Esophagus squamous epithelium (tissue), 5 donors: ENCODE results near the gene CDH2. TPM values are rescaled to one million over a fixed set of nuclear protein-coding genes. Genes with fewer than 3 reads are reported as not detected.

Source experiments
- DNase-seq: peaks from one replicate; lab custom pipeline; 2025; lab: John Stamatoyannopoulos, UW
- H3K27ac ChIP-seq, 4 donors: fragments of 200-600 bp; sonication (generic); one replicate each; pipeline ENCODE4 v1.5.1; 2016 to 2019; ENCODE audit warnings: mild to moderate bottlenecking in 1 of 4
- H3K27me3 ChIP-seq, 4 donors: fragments of 200-600 bp; sonication (generic); 1 replicate in 3 of 4; 2 replicates in 1 of 4; pipeline versions ENCODE4 v1.5.1 to v1.6.0; 2017 to 2021; ENCODE audit warnings: antibody characterized with exemption in 1 of 4
- H3K36me3 ChIP-seq, 3 donors: fragments of 200-600 bp; sonication (generic); one replicate each; pipeline ENCODE4 v1.5.1; 2016 to 2019
- H3K4me1 ChIP-seq, 3 donors: fragments of 200-600 bp; sonication (generic); one replicate each; pipeline ENCODE4 v1.5.1; 2017 to 2019
- H3K4me3 ChIP-seq, 4 donors: fragments of 200-600 bp; sonication (generic); 1 replicate in 3 of 4; 2 replicates in 1 of 4; pipeline ENCODE4 v1.5.1; 2016 to 2019; ENCODE audit warnings: mild to moderate bottlenecking in 2 of 4, moderate library complexity in 1 of 4
- H3K9me3 ChIP-seq, 3 donors: fragments of 200-600 bp; sonication (generic); one replicate each; pipeline ENCODE4 v1.5.1; 2016 to 2019
- POLR2A ChIP-seq, 4 donors: fragments of 450-650 bp; IDR thresholded peaks; one replicate each; pipeline ENCODE4 v1.6.1; 2017; ENCODE audit warnings: antibody characterized with exemption in 4 of 4, mild to moderate bottlenecking in 4 of 4, moderate library complexity in 3 of 4
- WGBS, 2 donors: methylation state at CpG; one replicate each; pipeline ENCODE4 v1.1.5; 2018; 5-methylcytosine and 5-hydroxymethylcytosine counted together
- intact Hi-C: fragments of 100-400 bp; cut with DNase I; formaldehyde crosslinking; loops from one replicate; pipeline ENCODE4 v1.15.0; 2022
- total RNA-seq, 4 donors: library from RNA; depleted of rRNA; stranded (reverse); fragments of >200 nt; gene quantifications; one replicate each; pipeline ENCODE4 v1.1.0, GENCODE V29; 2016
- TF ChIP-seq, protein P1 (sequence below), 6 experiments: fragments of 450-650 bp in 4 of 6; fragments of 200-600 bp in 2 of 6; sonication (generic) in 2 of 6; IDR thresholded peaks; one replicate each; pipeline ENCODE4 v1.5.1; 2016 to 2019; ENCODE audit warnings: antibody characterized with exemption in 6 of 6, mild to moderate bottlenecking in 4 of 6, moderate library complexity in 4 of 6
- donor health status: DM: yes; HTN: yes; CAD: no.

CDH2 gene
- total RNA-seq, 4 donors from 2014 or later: 0.11 to 0.88 (median 0.28) TPM

DNA sequence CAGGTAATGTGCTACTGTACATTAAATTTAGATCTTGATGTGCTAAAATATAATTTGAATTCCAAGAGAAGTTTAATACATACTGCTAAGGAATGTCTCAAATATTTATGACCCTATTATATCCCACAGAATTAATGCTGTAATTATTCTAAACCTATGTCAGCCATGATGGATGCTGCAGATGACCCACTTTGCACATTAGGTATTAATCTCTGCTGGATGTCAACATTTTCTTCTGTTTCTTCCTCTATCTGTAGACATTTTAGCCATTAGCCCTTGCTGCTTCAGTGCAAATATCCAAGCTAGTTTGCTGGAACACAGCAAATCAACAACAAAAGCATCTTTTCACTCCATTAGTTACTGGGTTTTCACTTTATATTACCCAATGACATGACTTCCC lies 164.6 kb downstream of the CDH2 start:
- Histone ChIP-seq H3K27ac (no peak overlapping the region), H3K4me1 (no peaks in the 10 kb centered on the region), H3K36me3 (no peaks in the 10 kb centered on the region), H3K9me3 (no peaks in the 10 kb centered on the region), H3K27me3 (no peaks in the 10 kb centered on the region), H3K4me3 (no peak overlapping the region)
- DNase-seq: no peak
- intact Hi-C loops: no loop called here
- TF ChIP-seq, protein P1, sequence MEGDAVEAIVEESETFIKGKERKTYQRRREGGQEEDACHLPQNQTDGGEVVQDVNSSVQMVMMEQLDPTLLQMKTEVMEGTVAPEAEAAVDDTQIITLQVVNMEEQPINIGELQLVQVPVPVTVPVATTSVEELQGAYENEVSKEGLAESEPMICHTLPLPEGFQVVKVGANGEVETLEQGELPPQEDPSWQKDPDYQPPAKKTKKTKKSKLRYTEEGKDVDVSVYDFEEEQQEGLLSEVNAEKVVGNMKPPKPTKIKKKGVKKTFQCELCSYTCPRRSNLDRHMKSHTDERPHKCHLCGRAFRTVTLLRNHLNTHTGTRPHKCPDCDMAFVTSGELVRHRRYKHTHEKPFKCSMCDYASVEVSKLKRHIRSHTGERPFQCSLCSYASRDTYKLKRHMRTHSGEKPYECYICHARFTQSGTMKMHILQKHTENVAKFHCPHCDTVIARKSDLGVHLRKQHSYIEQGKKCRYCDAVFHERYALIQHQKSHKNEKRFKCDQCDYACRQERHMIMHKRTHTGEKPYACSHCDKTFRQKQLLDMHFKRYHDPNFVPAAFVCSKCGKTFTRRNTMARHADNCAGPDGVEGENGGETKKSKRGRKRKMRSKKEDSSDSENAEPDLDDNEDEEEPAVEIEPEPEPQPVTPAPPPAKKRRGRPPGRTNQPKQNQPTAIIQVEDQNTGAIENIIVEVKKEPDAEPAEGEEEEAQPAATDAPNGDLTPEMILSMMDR (IDR thresholded peaks at IDR 0.05): no peak
- no peak for TF ChIP-seq POLR2A (IDR thresholded peaks at IDR 0.05)

DNA sequence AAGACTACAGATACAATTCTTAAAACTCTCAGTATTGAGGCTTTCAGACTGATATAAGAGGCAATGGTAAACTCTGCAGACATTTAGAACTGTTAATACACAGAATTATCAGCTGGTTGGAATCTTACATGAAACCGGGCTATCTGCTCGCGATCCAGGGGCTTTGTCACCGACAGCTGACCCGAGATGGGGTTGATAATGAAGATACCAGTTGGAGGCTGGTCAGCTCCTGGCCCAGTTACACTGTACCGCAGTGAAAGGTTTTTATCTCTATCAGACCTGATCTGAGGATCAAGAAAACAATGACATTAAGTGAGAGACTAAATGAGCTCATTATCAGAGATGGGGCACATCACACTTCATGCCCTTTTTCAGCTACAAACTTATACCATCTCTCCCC lies 167.3 kb downstream of the CDH2 start:
- no peaks in the 10 kb centered on the region for H3K27me3 ChIP-seq
- H3K36me3 ChIP-seq: no peaks in the 10 kb centered on the region
- no peak for DNase-seq
- TF ChIP-seq, protein P1 (IDR thresholded peaks at IDR 0.05): no peak
- TF ChIP-seq POLR2A (IDR thresholded peaks at IDR 0.05): no peak
- no peaks in the 10 kb centered on the region for H3K4me1 ChIP-seq
- no peaks in the 10 kb centered on the region for H3K9me3 ChIP-seq
- no peak overlapping the region for H3K27ac ChIP-seq
- intact Hi-C loops: no loop called here
- no peak overlapping the region for H3K4me3 ChIP-seq
- WGBS, 2 donors: 82 to 88% methylated on average over 5 to 6 of the region's 6 CpGs

DNA sequence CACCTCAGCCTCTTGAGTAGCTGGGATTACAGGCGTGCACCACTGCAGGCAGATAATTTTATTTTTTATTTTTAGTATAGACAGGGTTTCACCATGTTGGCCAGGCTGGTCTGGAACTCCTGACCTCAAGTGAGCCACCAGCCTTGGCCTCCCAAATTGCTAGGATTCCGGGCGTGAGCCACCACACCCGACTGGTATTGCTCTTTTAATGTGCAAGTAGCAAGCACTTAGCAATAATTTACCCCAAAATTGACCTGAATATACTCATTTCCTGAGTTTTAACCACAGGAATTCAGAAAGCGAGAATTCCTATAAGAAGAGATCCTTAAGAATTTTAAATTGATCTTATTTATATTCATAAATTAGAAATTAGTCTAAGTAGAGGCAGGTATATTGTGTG lies 169.1 kb downstream of the CDH2 start:
- no peaks in the 10 kb centered on the region for H3K27me3 ChIP-seq
- no peak overlapping the region for H3K27ac ChIP-seq
- no peak for DNase-seq
- intact Hi-C loops: no loop called here
- H3K9me3 ChIP-seq: no peaks in the 10 kb centered on the region
- H3K36me3 ChIP-seq: no peaks in the 10 kb centered on the region
- H3K4me3 ChIP-seq: no peak overlapping the region
- TF ChIP-seq POLR2A (IDR thresholded peaks at IDR 0.05): no peak
- TF ChIP-seq, protein P1 (IDR thresholded peaks at IDR 0.05): no peak
- 78 to 90% methylated on average over 5 of the region's 5 CpGs for WGBS, 2 donors
- H3K4me1 ChIP-seq: no peaks in the 10 kb centered on the region

DNA sequence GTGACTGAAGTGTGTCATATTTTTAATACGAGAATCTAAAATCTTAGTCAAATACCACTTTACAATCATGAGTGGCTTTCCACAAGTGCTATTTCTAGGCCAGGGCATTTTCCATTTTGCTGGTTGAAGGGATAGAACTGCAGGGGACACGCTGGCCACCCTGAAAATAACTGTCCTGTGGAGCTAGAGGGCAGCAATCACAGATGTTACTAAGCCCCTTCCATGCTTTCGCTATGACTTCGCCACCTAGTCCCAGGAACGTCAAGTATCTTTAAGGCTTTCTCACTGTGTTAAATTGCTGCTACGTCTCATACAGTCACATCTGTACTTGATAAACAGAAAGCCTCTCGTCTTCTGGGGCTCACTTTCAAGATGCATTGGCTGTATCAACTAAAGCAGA lies 171.8 kb downstream of the CDH2 start:
- TF ChIP-seq, protein P1 (IDR thresholded peaks at IDR 0.05): no peak
- no peak overlapping the region for H3K27ac ChIP-seq
- DNase-seq: no peak
- 87 to 90% methylated on average over 7 of the region's 7 CpGs for WGBS, 2 donors
- intact Hi-C loops: no loop called here
- H3K9me3 ChIP-seq: no peaks in the 10 kb centered on the region
- no peaks in the 10 kb centered on the region for H3K4me1 ChIP-seq
- no peak overlapping the region for H3K4me3 ChIP-seq
- H3K27me3 ChIP-seq: no peaks in the 10 kb centered on the region
- H3K36me3 ChIP-seq: no peaks in the 10 kb centered on the region

DNA sequence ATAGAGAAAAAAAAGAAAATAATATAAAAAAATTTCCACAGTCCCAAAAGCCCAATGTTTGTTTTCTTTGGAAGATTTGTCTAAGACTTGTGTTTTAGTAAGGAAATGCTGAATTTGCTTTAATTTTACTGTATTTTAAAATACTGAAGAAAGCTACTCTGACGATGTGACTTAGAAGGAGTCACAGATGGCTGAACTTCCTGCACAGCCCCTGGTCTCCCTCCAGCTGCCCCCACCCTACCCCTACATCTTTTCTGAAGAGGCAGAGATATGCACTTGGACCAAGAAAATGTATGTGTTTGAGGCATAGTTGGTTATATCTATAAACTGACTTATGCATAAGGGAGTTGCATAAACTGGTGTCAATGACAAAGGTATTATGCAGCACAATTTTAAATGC lies 172.3 kb downstream of the CDH2 start:
- Histone ChIP-seq H3K36me3 (no peaks in the 10 kb centered on the region), H3K9me3 (no peaks in the 10 kb centered on the region), H3K27me3 (no peaks in the 10 kb centered on the region), H3K27ac (no peak overlapping the region), H3K4me1 (no peaks in the 10 kb centered on the region), H3K4me3 (no peak overlapping the region)
- intact Hi-C loops: no loop called here
- no peak for DNase-seq
- no peak for TF ChIP-seq POLR2A (IDR thresholded peaks at IDR 0.05)
- TF ChIP-seq, protein P1 (IDR thresholded peaks at IDR 0.05): no peak
- 50 to 64% methylated on average over 1 of the region's 1 CpG for WGBS, 2 donors
